Body of pancreas (tissue), 4 donors: ENCODE data around the gene BARHL1. TPM values are rescaled to one million over a fixed set of nuclear protein-coding genes. Genes with fewer than 3 reads are reported as not detected.

Source experiments
- ATAC-seq: fragments of 150-250 bp; one replicate; pipeline ENCODE4 v1.9.1; 2016
- DNase-seq, 4 donors: peaks; one replicate each; pipeline ENCODE4 v3.0.0-alpha.2; 2019
- H3K27ac ChIP-seq, 4 donors: fragments of 200-600 bp; sonication (generic); 1 replicate in 3 of 4; 2 replicates in 1 of 4; pipeline versions ENCODE4 v1.5.1 to v1.6.1; 2016 to 2019; ENCODE audit warnings: mild to moderate bottlenecking in 1 of 4, mixed read lengths in 1 of 4, moderate library complexity in 1 of 4
- H3K27me3 ChIP-seq, 2 donors: fragments of 200-600 bp; sonication (generic); one replicate each; pipeline ENCODE4 v1.6.0; 2016; ENCODE audit warnings: mild to moderate bottlenecking in 1 of 2
- H3K36me3 ChIP-seq, 2 donors: fragments of 200-600 bp; sonication (generic); replicated peaks in 1 of 2; 2 replicates each; pipeline ENCODE4 v1.5.1; 2016; ENCODE audit warnings: low read depth in 2 of 2; ENCODE audit not compliant: insufficient read depth in 1 of 2
- H3K4me1 ChIP-seq: fragments of 200-600 bp; sonication (generic); one replicate; pipeline ENCODE4 v1.6.0; 2016
- H3K4me3 ChIP-seq, 2 donors: fragments of 200-600 bp; sonication (generic); 1 replicate in 1 of 2; 2 replicates in 1 of 2; pipeline ENCODE4 v1.5.1; 2016 to 2019
- H3K9me3 ChIP-seq, 3 donors: fragments of 200-600 bp; sonication (generic); 1 replicate in 2 of 3; 2 replicates in 1 of 3; pipeline ENCODE4 v1.5.1; 2016
- CTCF ChIP-seq, 7 experiments: fragments of 450-650 bp in 4 of 7; fragments of 200-600 bp in 3 of 7; sonication (generic) in 3 of 7; IDR thresholded peaks; one replicate each; pipeline ENCODE4 v1.5.1; 2016 to 2019; ENCODE audit warnings: antibody characterized with exemption in 7 of 7
- POLR2A ChIP-seq, 3 donors: fragments of 450-650 bp; IDR thresholded peaks; one replicate each; pipeline ENCODE4 v1.6.1; 2016; ENCODE audit warnings: antibody characterized with exemption in 3 of 3, mild to moderate bottlenecking in 2 of 3
- WGBS, 2 donors: methylation state at CpG; one replicate each; pipeline ENCODE4 v1.1.5; 2017; 5-methylcytosine and 5-hydroxymethylcytosine counted together
- intact Hi-C: fragments of 100-400 bp; cut with DNase I; formaldehyde crosslinking; loops from one replicate; pipeline ENCODE4 v1.15.1; 2023
- total RNA-seq, 2 donors: library from RNA; depleted of rRNA; stranded (reverse); fragments of >200 nt; gene quantifications; one replicate each; pipeline ENCODE4 v1.1.0, GENCODE V29; 2016

The BARHL1 gene
- total RNA-seq, 2 donors from 2014 or later, result not detected

DNA sequence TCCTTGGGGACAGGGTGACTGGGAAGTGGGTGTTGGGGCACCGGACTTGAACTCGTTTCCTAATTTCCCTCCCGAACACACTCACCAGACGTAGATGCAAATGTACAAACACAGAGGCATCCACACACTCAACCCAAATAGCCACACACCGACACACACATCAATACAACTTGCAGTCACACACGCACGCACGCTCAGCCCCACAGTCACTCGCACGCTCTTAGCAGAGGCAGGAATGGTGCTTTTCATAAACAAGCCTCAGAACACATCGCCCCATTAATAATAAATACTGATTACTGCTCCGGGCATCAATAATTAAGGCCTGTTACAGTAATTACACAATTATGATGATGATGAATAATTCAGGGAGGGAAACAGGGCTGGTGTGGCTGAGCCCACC, 5.7 kb downstream of the BARHL1 start:
- H3K27ac ChIP-seq, result no peak overlapping the region

GRCh38 chr9:132588501-132589147, 6.2 kb downstream of the BARHL1 start:
- ATAC-seq, result no peak
- H3K27me3 ChIP-seq, result peaks cover 0 to 59% of the 10 kb centered on the region in 2 donors
- no peak overlapping the region for H3K27ac ChIP-seq
- DNase-seq, result no peak
- H3K9me3 ChIP-seq, result no peaks in the 10 kb centered on the region
- TF ChIP-seq CTCF (IDR thresholded peaks at IDR 0.05) (no peak), POLR2A (IDR thresholded peaks at IDR 0.05) (no peak)
- WGBS, 2 donors, result 15 to 20% methylated on average over 17 to 28 of the region's 28 CpGs
- no peaks in the 10 kb centered on the region for H3K36me3 ChIP-seq
- H3K4me3 ChIP-seq, result no peak overlapping the region
- H3K4me1 ChIP-seq, result peaks cover 7% of the 10 kb centered on the region
- intact Hi-C loops, result no loop called here

More for the DNA sequence above, 5.7 kb downstream of the BARHL1 start:
- TF ChIP-seq POLR2A (IDR thresholded peaks at IDR 0.05), result no peak
- TF ChIP-seq CTCF (IDR thresholded peaks at IDR 0.05), result no peak
- WGBS, 2 donors, result 38 to 57% methylated on average over 12 of the region's 12 CpGs
- intact Hi-C loops, result no loop called here
- no peak for ATAC-seq
- Histone ChIP-seq H3K9me3 (no peaks in the 10 kb centered on the region), H3K36me3 (no peaks in the 10 kb centered on the region), H3K27me3 (peaks cover 0 to 63% of the 10 kb centered on the region in 2 donors), H3K4me3 (no peak overlapping the region), H3K4me1 (peaks cover 7% of the 10 kb centered on the region)
- no peak for DNase-seq

DNA sequence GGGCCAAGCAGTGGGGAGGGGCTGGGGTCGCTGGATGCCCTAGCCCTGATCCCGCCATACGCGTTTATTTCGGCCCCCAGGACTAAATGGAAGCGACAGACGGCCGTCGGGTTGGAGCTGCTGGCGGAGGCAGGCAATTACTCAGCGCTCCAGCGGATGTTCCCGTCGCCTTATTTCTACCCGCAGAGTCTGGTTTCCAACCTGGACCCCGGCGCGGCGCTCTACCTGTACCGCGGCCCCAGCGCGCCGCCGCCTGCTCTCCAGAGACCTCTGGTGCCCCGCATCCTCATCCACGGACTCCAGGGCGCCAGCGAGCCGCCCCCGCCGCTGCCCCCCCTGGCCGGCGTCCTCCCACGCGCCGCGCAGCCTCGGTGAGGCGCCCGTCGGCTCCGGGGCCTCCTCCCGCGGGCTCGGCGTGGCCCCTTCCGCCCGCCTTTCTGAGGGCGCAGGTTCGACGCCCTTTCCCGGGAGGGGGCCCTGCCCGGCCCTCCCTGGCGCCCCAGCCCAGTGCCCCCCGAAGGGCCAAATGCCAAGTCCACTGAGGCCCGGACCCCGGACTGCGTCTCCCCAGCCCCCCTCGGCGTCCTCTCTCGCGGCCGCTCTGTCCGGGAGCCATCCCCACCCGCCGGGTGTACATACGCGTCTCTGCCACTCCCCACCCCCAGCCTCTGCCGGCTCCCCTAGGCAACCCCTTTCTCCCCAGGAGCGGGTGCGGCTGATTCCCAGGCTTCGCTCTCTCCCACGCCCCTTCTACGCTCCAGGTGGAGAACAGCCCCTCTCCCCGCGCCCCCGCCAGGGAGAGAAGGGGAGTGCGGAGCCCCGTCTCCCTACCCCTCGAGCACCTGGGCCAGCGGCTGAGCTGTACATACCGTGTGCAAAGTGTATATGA, 7.0 kb downstream of the BARHL1 start:
- TF ChIP-seq POLR2A (IDR thresholded peaks at IDR 0.05), result no peak
- TF ChIP-seq CTCF (IDR thresholded peaks at IDR 0.05), result no peak
- ATAC-seq (no peak), DNase-seq (no peak)
- H3K27me3 ChIP-seq, result peaks cover 0 to 59% of the 10 kb centered on the region in 2 donors
- no peak overlapping the region for H3K27ac ChIP-seq
- no peak overlapping the region for H3K4me3 ChIP-seq
- 4 to 7% methylated on average over 7 to 81 of the region's 83 CpGs for WGBS, 2 donors
- no peaks in the 10 kb centered on the region for H3K9me3 ChIP-seq
- peaks cover under 1 to 4% of the 10 kb centered on the region in 2 donors for H3K36me3 ChIP-seq
- intact Hi-C loops, result no loop called here
- peaks cover 7% of the 10 kb centered on the region for H3K4me1 ChIP-seq

GRCh38 chr9:132590037-132590317, 7.6 kb downstream of the BARHL1 start:
- DNase-seq, result no peak
- Histone ChIP-seq H3K36me3 (peaks cover 3 to 9% of the 10 kb centered on the region in 2 donors), H3K9me3 (no peaks in the 10 kb centered on the region), H3K4me1 (peaks cover 7% of the 10 kb centered on the region), H3K4me3 (no peak overlapping the region), H3K27me3 (peaks cover 0 to 53% of the 10 kb centered on the region in 2 donors), H3K27ac (no peak overlapping the region)
- TF ChIP-seq CTCF (IDR thresholded peaks at IDR 0.05) (no peak), POLR2A (IDR thresholded peaks at IDR 0.05) (no peak)
- ATAC-seq, result no peak
- 6 to 9% methylated on average over 7 to 17 of the region's 17 CpGs for WGBS, 2 donors
- intact Hi-C loops, result no loop called here
